GM19397 (cell line): ENCODE data around the gene PRPF6.
A peak's percentile ranks its signal among the peaks of the same experiment; 100 is the strongest.

Experiments used
- ATAC-seq: cut with Tn5 transposase; IDR thresholded peaks from one replicate; pipeline ENCODE4 v1.9.1; 2021; ENCODE audit warnings: mild to moderate bottlenecking, moderate library complexity; ENCODE audit not compliant: unreplicated experiment

PRPF6 gene, protein sequence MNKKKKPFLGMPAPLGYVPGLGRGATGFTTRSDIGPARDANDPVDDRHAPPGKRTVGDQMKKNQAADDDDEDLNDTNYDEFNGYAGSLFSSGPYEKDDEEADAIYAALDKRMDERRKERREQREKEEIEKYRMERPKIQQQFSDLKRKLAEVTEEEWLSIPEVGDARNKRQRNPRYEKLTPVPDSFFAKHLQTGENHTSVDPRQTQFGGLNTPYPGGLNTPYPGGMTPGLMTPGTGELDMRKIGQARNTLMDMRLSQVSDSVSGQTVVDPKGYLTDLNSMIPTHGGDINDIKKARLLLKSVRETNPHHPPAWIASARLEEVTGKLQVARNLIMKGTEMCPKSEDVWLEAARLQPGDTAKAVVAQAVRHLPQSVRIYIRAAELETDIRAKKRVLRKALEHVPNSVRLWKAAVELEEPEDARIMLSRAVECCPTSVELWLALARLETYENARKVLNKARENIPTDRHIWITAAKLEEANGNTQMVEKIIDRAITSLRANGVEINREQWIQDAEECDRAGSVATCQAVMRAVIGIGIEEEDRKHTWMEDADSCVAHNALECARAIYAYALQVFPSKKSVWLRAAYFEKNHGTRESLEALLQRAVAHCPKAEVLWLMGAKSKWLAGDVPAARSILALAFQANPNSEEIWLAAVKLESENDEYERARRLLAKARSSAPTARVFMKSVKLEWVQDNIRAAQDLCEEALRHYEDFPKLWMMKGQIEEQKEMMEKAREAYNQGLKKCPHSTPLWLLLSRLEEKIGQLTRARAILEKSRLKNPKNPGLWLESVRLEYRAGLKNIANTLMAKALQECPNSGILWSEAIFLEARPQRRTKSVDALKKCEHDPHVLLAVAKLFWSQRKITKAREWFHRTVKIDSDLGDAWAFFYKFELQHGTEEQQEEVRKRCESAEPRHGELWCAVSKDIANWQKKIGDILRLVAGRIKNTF

DNA sequence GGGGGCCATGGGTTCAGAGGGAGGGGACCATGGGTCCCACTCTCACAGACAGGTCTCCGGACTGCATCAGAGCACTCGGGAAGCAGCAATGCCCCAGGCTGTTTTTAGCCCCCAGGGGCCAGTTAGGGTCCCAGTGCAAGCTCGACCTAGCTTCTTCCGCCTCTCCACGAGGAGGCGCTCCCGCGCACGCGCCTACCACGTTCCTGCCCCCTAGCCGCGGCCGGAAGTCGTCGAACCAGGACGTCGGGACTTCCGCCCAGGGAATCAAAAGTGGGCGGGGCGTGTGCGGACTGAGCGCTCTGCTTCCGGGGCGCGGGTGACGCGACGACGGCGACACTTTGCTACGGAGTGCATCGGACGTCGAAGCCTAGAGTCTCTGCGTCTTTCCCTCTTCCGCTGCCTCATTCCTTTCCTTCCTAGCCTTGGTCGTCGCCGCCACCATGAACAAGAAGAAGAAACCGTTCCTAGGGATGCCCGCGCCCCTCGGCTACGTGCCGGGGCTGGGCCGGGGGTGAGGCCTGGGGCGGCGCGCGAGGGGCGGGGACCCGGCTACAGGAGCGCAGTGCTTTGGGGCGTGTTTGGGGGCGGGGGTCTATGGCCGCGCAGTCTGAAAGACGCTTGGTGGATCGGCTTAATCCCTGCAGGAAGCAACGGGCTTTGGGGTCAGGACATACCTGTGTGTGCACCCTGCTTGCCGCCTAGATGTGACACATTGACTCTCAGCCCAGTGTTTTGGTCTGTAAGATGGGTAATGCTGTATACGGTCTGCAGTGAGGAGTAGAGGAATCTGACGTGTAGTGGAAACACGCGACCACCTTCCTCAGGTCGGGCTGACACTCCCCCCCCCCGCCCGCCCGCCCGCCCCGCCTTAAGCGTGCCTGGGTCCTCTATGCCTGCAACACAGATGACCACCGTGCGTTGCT is at the start of gene PRPF6:
Gene PRPF6 (plus strand): TSS at position 327 of the 923 bp plus-strand sequence. CDS start 114 bp downstream, at position 441.
- ATAC-seq: peak; percentile 61

DNA sequence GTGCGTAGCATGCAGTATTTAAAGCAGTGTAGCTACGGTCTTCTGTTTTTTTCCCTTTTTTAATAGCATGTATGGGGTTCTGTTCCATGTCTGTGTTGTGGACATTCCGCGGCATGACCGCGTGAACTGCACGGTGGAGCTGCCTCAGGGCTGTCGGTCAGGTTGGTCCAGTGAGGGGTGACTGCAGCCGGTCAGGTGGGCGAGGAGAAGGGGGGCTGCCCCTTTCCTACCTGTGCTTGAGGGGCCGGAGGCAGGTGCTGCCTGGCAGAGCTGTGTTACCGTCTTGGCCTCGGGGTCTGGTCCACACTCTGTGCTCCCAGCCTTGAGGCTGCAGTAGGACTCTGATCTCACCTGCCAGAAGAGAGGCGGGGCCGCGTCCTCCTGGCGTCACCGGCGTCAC is 49.2 kb upstream of the PRPF6 start:
- ATAC-seq: no peak

DNA sequence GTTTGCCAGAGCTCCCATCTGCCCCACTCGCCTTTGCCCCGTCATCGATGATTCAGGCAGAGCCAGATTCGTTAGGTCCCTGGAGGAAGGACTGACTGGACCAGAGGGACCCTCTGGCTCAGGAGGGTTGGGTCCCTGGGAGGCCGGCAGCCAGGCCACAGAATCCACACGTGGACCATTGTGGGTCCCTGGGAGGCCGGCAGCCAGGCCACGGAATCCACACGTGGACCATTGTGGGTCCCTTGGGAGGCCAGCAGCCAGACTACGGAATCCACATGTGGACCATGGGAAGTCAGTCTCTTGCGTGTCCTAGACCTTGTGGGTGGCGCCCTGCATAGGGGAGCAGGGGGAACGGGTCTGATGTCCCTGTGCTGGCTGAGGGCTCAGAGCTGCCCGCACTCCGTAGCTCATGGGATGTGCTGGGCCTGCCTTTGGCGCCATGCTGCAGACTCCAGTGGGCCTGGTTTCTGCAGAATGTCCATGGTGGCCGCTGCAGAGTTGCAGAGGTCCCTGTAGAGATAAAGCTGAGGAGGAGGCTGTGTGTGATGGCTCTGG is 48.2 kb upstream of the PRPF6 start:
- no peak for ATAC-seq

DNA sequence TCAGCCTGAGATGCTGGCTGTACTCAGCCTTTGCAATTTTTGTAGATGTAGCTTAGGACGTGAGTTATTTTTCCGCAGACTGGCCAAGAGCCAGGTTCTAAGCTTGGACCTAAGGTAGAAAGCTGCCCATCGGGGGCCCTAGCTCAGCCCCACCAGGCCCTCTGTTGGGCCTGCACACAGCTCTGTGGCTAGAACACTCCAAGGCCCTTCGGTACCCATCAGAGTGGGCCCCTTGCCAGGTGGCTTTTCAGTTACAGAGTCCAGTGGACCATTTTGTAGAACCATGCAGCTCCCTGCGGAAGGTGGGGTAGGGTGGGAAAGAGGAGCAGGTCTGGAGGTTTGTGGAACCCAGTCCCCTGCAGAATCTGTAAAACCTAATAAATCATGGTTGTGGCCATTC is 47.3 kb upstream of the PRPF6 start:
- ATAC-seq: no peak

DNA sequence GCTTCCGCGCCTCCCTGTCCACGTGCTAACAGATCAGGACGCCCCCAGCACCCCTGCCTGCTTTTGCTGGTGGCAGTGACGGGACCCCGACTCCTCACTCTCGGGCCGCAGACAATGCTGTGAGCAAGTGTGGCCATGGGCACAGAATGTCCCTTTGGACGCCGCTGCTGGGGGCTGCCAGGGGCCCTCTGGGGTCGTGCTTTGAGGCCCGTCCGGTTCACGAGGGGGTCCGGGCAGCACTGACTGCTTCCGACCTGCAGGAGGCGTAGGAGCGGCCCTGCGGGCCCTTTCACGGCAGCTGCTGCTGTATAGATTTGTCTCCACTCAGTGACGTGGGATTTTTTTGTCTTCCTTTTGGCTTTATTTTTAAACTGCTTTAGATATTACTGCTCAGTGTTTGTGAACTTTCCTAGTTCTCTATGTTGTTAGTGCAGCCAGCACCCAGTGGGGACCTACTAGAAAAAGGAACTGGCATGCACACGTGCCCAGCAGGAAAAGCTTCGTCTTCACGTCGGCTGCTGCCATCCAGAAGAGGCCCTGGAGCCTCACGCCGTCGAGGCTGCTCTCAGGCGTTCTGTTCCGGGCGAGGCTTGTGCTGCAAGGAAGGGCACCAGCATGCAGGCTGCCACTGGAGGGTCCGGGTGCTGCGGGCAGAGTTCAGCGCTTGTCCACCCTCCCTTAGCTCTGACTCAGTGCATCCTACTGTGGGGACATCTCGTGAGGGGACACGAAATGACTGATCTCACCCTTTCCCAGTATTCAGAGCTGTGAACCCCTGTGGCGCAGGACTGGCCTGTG is 46.5 kb upstream of the PRPF6 start:
- no peak for ATAC-seq

DNA sequence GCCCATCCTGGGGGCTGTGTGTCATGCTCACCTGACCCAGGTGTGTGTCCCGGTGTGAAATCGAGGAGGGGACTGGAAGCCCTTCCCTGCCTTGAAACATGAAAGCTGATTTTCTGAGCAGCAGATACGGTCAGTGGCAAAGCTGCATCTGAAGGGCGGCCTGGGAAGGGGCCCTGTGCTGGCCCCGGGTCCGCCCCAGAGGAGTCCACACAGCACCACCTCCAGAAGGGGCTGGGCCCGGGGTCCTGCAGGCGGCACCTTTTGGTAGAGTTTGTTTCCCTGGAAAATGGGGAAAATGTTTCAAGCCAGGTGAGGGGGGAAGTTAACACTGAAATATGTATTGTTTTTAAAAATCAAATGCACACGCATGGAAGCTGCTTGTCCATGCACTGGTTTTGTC is 45.5 kb upstream of the PRPF6 start:
- no peak for ATAC-seq

DNA sequence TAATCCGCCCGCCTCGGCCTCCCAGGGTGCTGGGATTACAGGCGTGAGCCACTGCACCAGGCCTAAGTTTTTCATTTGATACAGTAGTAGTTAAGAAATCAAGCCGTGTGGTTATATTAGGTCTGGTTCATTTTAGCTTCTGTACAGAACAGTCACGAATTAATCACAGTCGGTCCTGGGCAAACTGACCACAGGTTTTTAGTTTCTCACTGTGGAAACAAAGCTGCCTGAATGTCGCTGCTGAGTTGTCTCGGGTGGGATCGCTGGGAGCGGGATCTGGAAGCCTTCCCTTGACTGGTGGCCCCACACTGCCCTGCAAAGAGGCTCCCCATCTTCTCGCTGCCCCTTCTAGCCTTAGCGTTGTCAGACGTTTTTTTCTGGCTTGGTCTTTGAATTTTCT is 43.3 kb upstream of the PRPF6 start:
- ATAC-seq: no peak

DNA sequence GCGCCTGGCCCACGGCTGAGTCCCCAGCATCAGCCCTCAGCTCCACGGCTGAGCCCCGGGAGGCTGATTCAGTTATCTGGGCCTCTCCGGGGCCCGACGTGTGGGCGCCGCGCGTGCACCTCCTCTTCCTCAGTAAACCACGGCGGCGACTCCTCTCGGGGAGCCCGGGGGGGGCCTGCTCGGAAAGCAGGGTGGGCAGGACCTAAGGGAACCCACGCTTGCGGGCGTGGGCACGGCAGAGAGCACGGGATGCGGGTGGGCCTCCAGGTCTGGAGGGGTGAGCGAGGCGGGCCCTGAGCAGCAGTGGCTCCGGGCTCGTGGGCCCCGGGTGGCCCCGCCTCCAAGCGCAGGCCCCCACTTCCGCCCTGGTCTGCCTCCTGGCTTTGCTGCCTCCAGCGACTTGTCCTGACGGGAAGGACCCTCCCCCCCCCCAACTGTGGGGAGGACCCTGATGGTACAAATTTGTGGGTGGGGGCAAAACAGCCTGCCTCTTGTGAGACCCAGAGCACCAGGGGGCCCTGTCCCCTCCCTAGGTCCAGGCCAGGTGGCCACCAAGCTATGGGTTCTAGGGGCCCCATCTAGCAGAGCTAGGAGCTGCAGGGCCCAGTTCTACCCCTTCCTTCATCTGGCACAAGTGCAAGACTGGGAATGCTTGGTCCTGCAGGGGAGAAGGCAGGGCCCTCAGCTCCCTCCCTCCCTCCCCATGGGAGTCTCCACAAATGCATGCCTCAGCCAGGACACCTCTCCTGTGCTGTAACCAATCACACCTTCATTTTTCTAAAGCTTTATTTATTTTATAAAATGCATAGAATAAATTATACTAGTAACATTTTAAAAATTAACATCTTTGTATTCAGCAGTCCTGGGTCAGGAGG is 41.6 kb upstream of the PRPF6 start:
- no peak for ATAC-seq

DNA sequence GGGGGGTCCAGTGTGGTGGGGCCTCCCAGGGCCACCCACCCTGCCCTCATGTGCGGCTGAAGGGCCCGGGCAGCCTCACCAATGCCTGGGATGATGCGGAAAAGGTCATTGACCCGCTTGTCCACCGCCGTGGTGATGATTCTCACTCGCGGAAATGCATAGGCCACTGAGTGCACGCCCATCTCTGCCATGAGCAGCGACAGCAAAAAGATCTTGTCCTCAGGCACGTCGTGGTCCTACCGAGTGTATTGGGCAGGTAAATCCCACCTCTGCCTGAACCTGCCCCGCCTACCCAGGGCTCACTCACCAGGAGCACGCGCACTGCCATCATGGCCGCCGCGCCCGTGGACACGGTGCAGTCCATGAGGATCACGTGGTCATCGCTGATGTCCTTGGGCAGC is 40.9 kb upstream of the PRPF6 start:
- ATAC-seq: no peak

DNA sequence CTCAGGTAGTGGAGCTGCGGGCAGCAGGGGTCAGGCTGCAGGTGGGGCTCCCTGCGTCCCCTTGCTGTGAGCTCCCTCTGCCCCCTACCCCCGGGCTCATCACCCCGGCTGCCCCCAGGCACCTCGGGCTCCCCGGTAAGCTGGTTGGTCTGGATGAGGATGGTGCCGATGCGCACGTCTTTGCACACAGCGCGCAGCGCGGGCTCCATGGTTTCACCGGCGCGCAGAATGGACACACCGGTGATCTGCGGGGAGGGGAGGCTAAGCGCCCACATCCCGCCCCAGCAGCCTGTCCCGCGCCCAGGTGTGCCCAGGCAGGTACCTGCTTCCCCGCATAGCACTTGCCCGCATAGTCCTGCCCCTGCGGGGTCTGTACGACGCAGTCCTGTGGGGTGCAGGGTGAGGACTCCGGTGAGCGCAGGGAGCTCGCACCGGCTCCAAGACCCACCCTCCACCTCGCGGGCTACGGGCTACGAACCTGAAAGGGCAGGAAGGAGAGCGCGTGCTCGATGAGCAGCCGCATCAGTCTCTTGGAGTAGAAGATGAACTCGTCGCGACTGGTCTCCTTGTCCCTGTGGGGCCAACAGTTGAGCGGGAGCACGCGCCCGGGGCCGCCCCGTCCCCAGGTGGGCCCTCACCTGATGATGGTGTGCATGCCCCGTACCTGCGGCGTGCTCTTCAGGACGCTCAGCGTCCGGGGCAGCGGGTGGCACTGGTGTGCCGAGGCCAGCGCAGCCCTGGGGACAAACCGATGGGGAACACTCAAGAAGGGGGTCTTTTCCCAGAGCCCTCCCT is 40.3 kb upstream of the PRPF6 start:
- ATAC-seq: no peak

DNA sequence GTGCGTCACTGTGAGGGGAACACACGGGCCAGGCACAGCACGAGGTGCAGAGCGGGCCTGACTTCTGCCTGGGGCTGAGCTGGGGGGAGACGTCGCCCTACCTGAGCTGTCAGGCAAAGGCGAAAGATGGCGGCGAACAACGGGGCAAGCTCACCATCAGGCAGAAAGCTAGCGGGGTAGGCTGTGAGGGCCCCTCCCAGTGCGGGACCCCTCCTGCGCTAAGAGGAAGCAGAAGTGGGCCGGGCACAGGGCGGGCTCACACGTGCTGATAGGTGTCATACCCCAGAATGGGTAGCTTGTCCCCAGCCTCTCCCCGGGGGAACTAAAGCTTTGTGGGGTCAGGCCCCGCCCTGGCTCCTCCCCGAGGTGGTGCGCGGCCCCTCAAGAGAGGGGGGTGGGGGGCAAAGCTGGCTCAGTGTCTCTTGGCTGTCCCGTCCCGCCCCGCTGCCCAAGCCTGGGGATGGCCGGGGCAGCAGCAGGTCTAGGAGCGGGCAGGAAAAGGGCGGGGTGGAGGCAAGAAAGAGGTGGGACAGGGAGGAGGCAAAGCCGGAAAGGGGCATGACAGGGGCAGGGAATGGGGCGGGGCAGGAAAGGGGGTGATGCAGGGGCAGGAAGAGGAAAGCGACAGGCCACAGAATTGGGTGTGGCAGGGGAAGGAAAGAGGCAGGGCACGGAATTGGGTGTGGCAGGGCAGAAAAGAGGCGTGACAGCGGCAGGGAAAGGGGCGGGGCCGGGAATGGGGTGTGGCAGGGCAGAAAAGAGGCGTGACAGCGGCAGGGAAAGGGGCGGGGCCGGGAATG is 39.5 kb upstream of the PRPF6 start:
- no peak for ATAC-seq

DNA sequence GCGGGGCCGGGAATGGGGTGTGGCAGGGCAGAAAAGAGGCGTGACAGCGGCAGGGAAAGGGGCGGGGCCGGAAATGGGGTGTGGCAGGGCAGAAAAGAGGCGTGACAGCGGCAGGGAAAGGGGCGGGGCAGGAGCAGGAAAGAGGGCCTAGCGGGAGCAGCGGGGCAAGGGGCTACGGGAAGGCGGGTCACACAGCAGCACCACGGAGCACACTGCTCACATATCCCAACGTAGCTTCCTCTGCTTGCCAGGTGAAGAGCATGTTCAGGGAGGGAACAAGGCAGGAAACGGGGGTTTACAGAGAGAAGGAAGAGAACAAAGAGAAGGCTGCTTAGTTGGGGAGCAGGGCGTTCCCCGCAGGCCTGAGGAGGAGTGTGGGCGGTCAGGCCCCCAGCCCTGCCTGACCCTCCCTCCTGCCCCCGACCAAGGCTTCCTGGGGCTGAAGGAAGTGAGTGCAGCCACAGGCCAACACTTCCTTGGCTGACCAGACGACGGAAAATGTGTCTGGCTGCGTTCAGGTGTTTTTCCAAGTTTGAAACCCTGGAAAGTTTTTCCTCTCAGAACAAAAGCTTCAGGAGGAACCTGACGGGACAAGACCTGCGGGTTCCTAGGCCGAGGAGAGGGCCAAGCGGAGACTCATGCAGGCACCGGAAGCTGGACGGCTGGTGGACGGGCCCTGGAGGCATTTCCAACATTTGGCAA is 38.5 kb upstream of the PRPF6 start:
- no peak for ATAC-seq

DNA sequence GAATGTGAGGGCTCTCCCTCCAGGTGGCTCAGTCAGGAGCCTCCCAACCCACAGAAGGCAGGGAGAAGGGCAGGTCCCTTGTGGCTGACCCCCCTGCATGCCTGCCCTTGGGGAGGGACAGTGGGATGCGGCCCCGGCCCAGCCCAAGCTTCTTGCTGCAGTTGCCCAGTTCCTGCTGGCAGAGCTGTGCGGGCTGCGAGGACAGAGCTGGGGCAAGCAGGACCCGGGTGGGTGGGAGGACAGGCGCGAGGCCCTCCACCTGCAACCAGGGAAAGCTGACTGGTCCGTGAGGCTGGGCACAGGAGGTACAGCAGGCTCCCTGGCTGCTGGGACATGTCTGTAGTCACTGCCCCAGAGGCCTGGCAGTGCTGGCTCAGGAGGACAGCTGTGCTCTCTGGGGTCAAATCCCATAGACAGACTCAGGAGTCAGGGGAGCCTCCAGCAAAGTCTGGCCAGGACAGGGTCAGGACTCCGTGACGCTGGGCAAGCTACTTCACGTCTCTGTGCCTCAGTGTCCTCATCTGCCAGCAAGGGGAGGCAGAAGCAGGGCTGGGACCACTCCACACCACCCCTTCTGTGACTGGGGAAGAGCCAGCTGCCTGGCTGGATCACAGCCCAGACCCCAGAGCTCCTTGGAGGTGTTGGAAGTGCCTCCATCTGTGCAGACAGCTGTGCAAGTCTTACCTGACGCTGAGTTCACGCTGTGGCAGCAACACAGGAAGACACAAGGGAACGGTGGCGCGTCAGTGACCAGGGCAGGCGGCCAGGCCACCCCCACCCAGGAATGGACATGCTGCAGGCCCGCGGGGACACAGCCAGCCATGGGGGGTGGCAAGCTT is 37.7 kb upstream of the PRPF6 start:
- no peak for ATAC-seq

DNA sequence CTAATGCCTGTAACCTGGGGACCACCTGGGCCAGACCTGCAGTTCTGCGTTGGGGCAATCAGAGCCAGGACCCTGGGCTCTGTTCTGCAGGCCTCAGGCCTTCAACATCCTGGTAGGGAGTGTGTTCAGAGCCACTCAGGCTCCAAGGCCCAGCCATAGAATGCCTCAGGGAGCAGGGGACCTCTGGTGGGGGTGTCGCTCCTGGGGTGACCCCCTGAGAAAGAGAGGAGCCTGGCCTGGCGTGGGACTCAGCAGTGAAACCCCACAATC is 37.2 kb upstream of the PRPF6 start:
- no peak for ATAC-seq

DNA sequence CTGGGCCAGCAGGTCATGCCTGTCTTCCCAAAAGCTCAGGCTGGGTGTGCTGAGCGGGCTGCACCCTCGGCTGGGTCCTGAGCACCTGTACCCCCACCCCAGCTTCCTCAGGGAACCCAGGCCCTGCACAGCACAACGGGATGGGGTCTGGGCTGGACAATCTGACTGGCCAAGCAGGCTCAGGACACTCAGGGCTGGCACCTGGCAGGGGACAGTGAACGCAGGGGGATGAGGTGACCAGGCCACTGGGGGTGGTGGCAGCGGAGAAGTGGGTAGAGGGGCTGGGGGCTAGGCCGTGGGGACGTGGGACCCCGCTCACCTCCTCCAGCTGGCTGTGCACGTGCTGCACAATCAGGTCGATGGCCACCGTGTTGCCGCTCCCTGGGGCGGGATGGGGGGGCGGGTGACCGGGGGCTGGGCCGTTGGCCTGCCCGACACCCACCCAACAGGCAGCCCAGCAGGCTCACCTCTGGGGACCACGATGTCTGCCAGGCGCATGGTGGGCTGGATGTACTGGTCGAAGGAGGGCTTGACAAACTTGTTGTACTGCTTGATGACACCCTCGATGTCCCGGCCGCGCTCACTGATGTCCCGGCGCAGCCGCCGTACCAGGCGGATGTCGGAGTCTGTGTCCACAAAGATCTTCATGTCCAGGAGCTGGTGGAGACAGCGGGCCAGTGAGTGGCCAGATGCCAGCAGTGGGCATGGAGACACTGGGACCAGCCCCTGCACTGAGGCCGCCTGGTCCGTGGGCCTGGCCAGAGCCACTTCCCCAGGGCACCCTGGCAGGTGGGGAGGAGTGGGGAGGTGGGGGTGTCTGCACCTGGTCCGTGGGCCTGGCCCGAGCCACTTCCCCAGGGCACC is 36.6 kb upstream of the PRPF6 start:
- ATAC-seq: no peak
